WI38 (cell line): ENCODE data around the gene PKNOX2.

Source experiments
- H3K4me3 ChIP-seq: 2 replicates; pipeline ENCODE4 v1.5.1; 2011; ENCODE audit warnings: low read depth, mild to moderate bottlenecking, control low read depth, low read length
- TF ChIP-seq, protein P1 (sequence below): IDR thresholded peaks from 2 replicates; pipeline ENCODE4 v1.5.1; 2012; ENCODE audit warnings: low read depth, mild to moderate bottlenecking, control low read depth, low read length

Gene PKNOX2

DNA sequence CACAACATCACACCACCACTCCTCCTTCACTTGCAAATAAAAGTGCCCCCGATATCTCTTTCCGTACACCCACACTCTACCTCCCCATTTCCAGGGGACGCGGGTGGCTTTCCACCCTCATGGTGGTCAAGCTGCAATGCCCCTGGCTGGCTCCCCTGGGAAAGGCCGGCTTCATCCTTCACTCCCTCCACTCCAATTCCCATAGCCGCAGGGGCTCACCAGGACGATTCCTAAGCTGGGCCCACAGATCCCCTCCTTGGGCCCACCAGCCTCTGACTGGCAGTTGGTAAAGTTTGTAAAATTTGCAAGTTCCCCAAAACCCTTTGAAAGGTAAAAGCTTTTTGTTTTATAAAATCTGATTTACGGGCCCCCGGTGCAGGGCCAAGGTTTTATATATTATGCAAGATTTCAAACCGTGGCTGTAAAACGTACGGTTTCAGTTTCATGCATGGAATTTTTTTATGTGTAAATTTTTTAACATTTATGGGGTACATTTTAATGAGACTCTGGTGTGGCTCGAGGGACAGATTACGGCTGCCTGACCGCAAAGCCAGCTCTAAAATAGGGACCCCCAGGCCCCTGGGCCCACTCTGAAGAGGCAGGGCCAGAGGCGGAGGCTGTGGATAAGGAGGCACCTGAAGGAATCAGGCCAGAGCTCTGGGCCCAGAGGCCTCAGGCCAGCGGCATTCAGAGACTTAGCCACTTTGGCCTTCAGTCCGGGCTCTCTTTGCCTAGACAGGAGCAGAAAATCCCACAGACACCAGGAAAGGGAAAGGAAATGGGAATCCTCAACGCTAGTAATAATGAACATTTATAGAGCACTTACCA lies 225.0 kb downstream of the PKNOX2 start:
- H3K4me3 ChIP-seq = no peak overlapping the region
- TF ChIP-seq, protein P1, sequence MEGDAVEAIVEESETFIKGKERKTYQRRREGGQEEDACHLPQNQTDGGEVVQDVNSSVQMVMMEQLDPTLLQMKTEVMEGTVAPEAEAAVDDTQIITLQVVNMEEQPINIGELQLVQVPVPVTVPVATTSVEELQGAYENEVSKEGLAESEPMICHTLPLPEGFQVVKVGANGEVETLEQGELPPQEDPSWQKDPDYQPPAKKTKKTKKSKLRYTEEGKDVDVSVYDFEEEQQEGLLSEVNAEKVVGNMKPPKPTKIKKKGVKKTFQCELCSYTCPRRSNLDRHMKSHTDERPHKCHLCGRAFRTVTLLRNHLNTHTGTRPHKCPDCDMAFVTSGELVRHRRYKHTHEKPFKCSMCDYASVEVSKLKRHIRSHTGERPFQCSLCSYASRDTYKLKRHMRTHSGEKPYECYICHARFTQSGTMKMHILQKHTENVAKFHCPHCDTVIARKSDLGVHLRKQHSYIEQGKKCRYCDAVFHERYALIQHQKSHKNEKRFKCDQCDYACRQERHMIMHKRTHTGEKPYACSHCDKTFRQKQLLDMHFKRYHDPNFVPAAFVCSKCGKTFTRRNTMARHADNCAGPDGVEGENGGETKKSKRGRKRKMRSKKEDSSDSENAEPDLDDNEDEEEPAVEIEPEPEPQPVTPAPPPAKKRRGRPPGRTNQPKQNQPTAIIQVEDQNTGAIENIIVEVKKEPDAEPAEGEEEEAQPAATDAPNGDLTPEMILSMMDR = no peak

GRCh38 chr11:125390946-125391345 lies 226.4 kb downstream of the PKNOX2 start:
- TF ChIP-seq, protein P1 = no peak
- H3K4me3 ChIP-seq = no peak overlapping the region

DNA sequence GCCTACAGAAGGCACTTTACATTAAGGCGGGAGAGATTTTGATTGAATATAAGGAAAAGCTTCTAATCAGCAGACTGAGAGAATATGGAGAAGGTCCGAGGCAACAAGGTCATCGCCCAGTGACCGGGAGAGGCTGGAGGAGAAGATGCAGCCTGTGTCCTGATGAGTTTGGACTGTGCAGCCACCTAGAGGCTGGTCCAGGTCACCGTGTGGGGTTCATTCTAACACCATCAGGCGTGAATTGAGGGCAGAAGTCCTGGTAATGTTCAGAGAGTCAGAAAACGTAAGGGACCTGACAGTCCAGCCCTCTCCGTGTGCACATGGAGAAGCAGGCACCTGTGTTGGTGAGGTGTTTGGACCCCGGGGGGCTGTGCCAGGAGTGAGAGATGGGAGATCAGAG lies 228.8 kb downstream of the PKNOX2 start:
- TF ChIP-seq, protein P1 = no peak
- no peak overlapping the region for H3K4me3 ChIP-seq

- TF ChIP-seq, protein P1 = no peak
Observed at GRCh38 chr11:125394296-125394695, 229.7 kb downstream of the PKNOX2 start.

DNA sequence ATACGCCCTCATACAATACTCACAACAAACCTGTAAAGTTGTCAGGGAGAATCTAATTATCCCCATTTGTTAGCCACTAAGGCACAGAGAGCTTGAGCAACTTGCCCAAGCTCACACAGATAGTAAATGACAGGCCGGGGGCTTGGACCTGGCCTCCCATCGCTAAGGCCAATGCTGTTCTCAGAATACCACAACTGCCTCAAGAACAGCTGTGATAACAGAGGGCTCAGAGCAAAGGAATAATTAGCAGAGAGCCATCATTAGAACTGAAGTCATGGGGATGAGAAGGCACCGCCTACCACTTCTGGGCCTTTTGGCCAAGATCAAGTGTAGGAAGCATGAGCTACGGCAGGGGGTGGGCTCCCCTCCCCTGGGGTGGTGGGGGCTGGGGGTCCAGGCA lies 232.9 kb downstream of the PKNOX2 start:
- no peak overlapping the region for H3K4me3 ChIP-seq
- TF ChIP-seq, protein P1 = no peak

More at GRCh38 chr11:125394296-125394695, 229.7 kb downstream of the PKNOX2 start:
- no peak overlapping the region for H3K4me3 ChIP-seq

DNA sequence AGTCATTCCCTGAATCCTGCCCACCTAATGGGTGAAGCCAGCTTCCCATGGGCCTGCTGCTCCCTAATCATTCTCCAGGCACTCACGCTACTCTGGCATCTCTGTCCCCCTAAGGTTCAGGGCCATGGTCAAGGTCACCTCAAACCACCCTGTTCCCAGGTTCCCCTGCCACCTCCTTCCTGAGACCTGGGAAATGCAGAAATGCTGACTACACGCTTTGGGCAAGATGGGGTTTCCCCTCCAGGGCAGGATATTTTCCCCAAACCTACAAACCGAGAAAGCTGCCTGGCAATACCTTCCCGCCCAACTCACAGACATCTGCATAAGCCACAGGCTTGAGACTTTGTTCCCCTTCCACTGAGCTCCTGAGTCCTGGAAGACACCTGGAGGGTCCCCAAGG lies 233.9 kb downstream of the PKNOX2 start:
- H3K4me3 ChIP-seq = no peak overlapping the region
- TF ChIP-seq, protein P1 = no peak

GRCh38 chr11:125398994-125399640 lies 234.6 kb downstream of the PKNOX2 start:
- no peak overlapping the region for H3K4me3 ChIP-seq
- TF ChIP-seq, protein P1 = no peak
